Fibroblast of the aortic adventitia (primary cell): ENCODE data around the gene ITGA6. TPM values are rescaled to one million over a fixed set of nuclear protein-coding genes. Genes with fewer than 3 reads are reported as not detected.
A peak's percentile ranks its signal among the peaks of the same experiment; 100 is the strongest.

Experiments
- DNase-seq: peaks from one replicate; pipeline ENCODE4 v3.0.0-alpha.2; 2010; ENCODE audit warnings: low read depth
- H3K4me3 ChIP-seq: 2 replicates; pipeline ENCODE4 v1.5.1; 2011; ENCODE audit warnings: low read depth, mild to moderate bottlenecking, control low read depth, low read length, moderate library complexity
- CTCF ChIP-seq: IDR thresholded peaks from 2 replicates; pipeline ENCODE4 v1.5.1; 2011; ENCODE audit warnings: mild to moderate bottlenecking, low read length, control low read depth, inconsistent platforms; ENCODE audit not compliant: insufficient read depth
- total RNA-seq: library from RNA; depleted of rRNA; stranded (reverse); fragments of >200 nt; gene quantifications from 2 replicates; pipeline ENCODE4 v1.2.3, GENCODE V29; 2012; ENCODE audit warnings: low replicate concordance

The ITGA6 gene
- total RNA-seq, 1 donor = 29.1 TPM

- H3K4me3 ChIP-seq = no peak overlapping the region
- no peak for TF ChIP-seq CTCF
- no peak for DNase-seq
Observed at GRCh38 chr2:172403881-172404468, 23.4 kb upstream of the ITGA6 start.

GRCh38 chr2:172404824-172405223, 22.6 kb upstream of the ITGA6 start:
- DNase-seq = peak; percentile 95
- no peak overlapping the region for H3K4me3 ChIP-seq
- no peak for TF ChIP-seq CTCF

GRCh38 chr2:172405673-172406072, 21.7 kb upstream of the ITGA6 start:
- H3K4me3 ChIP-seq = no peak overlapping the region
- no peak for DNase-seq
- TF ChIP-seq CTCF = no peak

- TF ChIP-seq CTCF = no peak
- no peak overlapping the region for H3K4me3 ChIP-seq
- no peak for DNase-seq
Observed at GRCh38 chr2:172408143-172408766, 19.1 kb upstream of the ITGA6 start.

- DNase-seq = peak; percentile 35
- no peak overlapping the region for H3K4me3 ChIP-seq
- no peak for TF ChIP-seq CTCF
Observed at GRCh38 chr2:172409042-172409441, 18.3 kb upstream of the ITGA6 start.

GRCh38 chr2:172412984-172413492, 14.3 kb upstream of the ITGA6 start:
- DNase-seq = no peak
- H3K4me3 ChIP-seq = no peak overlapping the region
- TF ChIP-seq CTCF = no peak
